NK-92 treated with Interleukin-12 subunit alpha and Interleukin-12 subunit beta, amount 100 ng/mL, for 24 hours (cell line): ENCODE measurements around the gene VSX2.

Experiments used
- DNase-seq: peaks from one replicate; lab custom pipeline; 2025; lab: John Stamatoyannopoulos, UW

The VSX2 gene

GRCh38 chr14:74302152-74302628 lies 62.9 kb downstream of the VSX2 start:
- DNase-seq: no peak

- peak; percentile 88 for DNase-seq
Observed at GRCh38 chr14:74302634-74303569, 63.7 kb downstream of the VSX2 start, which contains the start of gene ABCD4. ABCD4 (minus strand) TSS chr14:74302934; CDS start chr14:74302912, 22 bp downstream.

GRCh38 chr14:74308695-74309094 lies 69.4 kb downstream of the VSX2 start:
- no peak for DNase-seq

- no peak for DNase-seq
Observed at GRCh38 chr14:74309125-74310022, 70.1 kb downstream of the VSX2 start.

- no peak for DNase-seq
Observed at GRCh38 chr14:74312161-74312560, 72.9 kb downstream of the VSX2 start.
